SK-N-SH treated with all-trans-retinoic acid at 6 μM for 48 hours (cell line): ENCODE data around the gene ACTC1.

Experiments used
- ATAC-seq: fragments of 200-7000 bp; cut with Tn5 transposase; 3 replicates; pipeline ENCODE4 v1.9.1; 2020; ENCODE audit warnings: mild to moderate bottlenecking, moderate library complexity
- ARNTL ChIP-seq: fragments of 450-650 bp; formaldehyde crosslinking; IDR thresholded peaks from 2 replicates; pipeline ENCODE4 v1.5.0; 2020; ENCODE audit warnings: low read depth, mild to moderate bottlenecking, moderate library complexity, borderline replicate concordance
- BACH2 ChIP-seq: fragments of 250-450 bp; sonication (Bioruptor Pico); IDR thresholded peaks from 2 replicates; pipeline ENCODE4 v1.9.0; 2021; ENCODE audit warnings: mild to moderate bottlenecking, borderline replicate concordance
- CSDC2 ChIP-seq: fragments of 250-450 bp; sonication (Bioruptor Pico); IDR thresholded peaks from 2 replicates; pipeline ENCODE4 v1.5.0; 2020; ENCODE audit warnings: mild to moderate bottlenecking, moderate library complexity
- ESRRG ChIP-seq: fragments of 250-450 bp; sonication (Bioruptor Pico); IDR thresholded peaks from 2 replicates; pipeline ENCODE4 v1.6.1; 2021; ENCODE audit warnings: mild to moderate bottlenecking
- GLIS3 ChIP-seq: fragments of 250-450 bp; sonication (Bioruptor Pico); IDR thresholded peaks from 2 replicates; pipeline ENCODE4 v1.5.0; 2020; ENCODE audit warnings: mild to moderate bottlenecking, moderate library complexity
- OSR1 ChIP-seq: fragments of 250-450 bp; sonication (Bioruptor Pico); IDR thresholded peaks from 2 replicates; pipeline ENCODE4 v1.8.0; 2022; ENCODE audit warnings: moderate library complexity, mild to moderate bottlenecking, inconsistent platforms
- PPARA ChIP-seq: fragments of 250-450 bp; sonication (Bioruptor Pico); IDR thresholded peaks from 2 replicates; pipeline ENCODE4 v1.5.0; 2020; ENCODE audit warnings: mild to moderate bottlenecking, borderline replicate concordance
- RARB ChIP-seq: fragments of 250-450 bp; sonication (Bioruptor Pico); IDR thresholded peaks from 2 replicates; pipeline ENCODE4 v1.8.0; 2021; ENCODE audit warnings: mild to moderate bottlenecking, moderate library complexity
- SNAI2 ChIP-seq: fragments of 250-450 bp; sonication (Bioruptor Pico); IDR thresholded peaks from 2 replicates; pipeline ENCODE4 v1.5.0; 2020; ENCODE audit warnings: mild to moderate bottlenecking, moderate library complexity
- TCF4 ChIP-seq: fragments of 250-450 bp; sonication (Bioruptor Pico); IDR thresholded peaks from 2 replicates; pipeline ENCODE4 v1.8.0; 2021; ENCODE audit warnings: mild to moderate bottlenecking, moderate library complexity, borderline replicate concordance
- TOX ChIP-seq: fragments of 250-450 bp; sonication (Bioruptor Pico); IDR thresholded peaks from 2 replicates; pipeline ENCODE4 v1.8.0; 2021; ENCODE audit warnings: mild to moderate bottlenecking, moderate library complexity, borderline replicate concordance
- ZC3H10 ChIP-seq: fragments of 250-450 bp; sonication (Bioruptor Pico); IDR thresholded peaks from 2 replicates; pipeline ENCODE4 v1.5.1; 2021; ENCODE audit warnings: mild to moderate bottlenecking, moderate library complexity
- ZFP3 ChIP-seq: fragments of 250-450 bp; sonication (Bioruptor Pico); IDR thresholded peaks from 2 replicates; pipeline ENCODE4 v1.5.0; 2020; ENCODE audit warnings: mild to moderate bottlenecking, moderate library complexity
- ZFP30 ChIP-seq: fragments of 450-650 bp; formaldehyde crosslinking; IDR thresholded peaks from 2 replicates; pipeline ENCODE4 v1.5.0; 2022; ENCODE audit warnings: mild to moderate bottlenecking, moderate library complexity
- ZNF565 ChIP-seq: fragments of 450-650 bp; formaldehyde crosslinking; conservative IDR thresholded peaks from 2 replicates; pipeline ENCODE4 v1.5.0; 2020; ENCODE audit warnings: low read depth, mild to moderate bottlenecking, moderate library complexity
- ZNF70 ChIP-seq: fragments of 450-650 bp; formaldehyde crosslinking; IDR thresholded peaks from 2 replicates; pipeline ENCODE4 v1.5.0; 2020; ENCODE audit warnings: mild to moderate bottlenecking, moderate library complexity
- ZNF8 ChIP-seq: fragments of 450-650 bp; formaldehyde crosslinking; IDR thresholded peaks from 2 replicates; pipeline ENCODE4 v1.5.0; 2020; ENCODE audit warnings: mild to moderate bottlenecking, moderate library complexity
- TF ChIP-seq, protein P1 (sequence below): fragments of 250-450 bp; sonication (Bioruptor Pico); IDR thresholded peaks from 2 replicates; pipeline ENCODE4 v1.5.0; 2020; ENCODE audit warnings: mild to moderate bottlenecking, moderate library complexity
- TF ChIP-seq, protein P2 (sequence below): fragments of 250-450 bp; sonication (Bioruptor Pico); IDR thresholded peaks from 2 replicates; pipeline ENCODE4 v1.8.0; 2021; ENCODE audit warnings: low read depth, mild to moderate bottlenecking, moderate library complexity, borderline replicate concordance
- TF ChIP-seq, protein P3 (sequence below): fragments of 250-450 bp; sonication (Bioruptor Pico); IDR thresholded peaks from 2 replicates; pipeline ENCODE4 v1.5.1; 2020; ENCODE audit warnings: low read depth, mild to moderate bottlenecking, moderate library complexity
- TF ChIP-seq, protein P4 (sequence below): fragments of 250-450 bp; sonication (Bioruptor Pico); IDR thresholded peaks from 2 replicates; pipeline ENCODE4 v1.8.0; 2020; ENCODE audit warnings: mild to moderate bottlenecking, moderate library complexity, borderline replicate concordance
- TF ChIP-seq, protein P5 (sequence below): fragments of 250-450 bp; sonication (Bioruptor Pico); IDR thresholded peaks from 2 replicates; pipeline ENCODE4 v1.5.1; 2021; ENCODE audit warnings: mild to moderate bottlenecking, moderate library complexity

Gene ACTC1

DNA sequence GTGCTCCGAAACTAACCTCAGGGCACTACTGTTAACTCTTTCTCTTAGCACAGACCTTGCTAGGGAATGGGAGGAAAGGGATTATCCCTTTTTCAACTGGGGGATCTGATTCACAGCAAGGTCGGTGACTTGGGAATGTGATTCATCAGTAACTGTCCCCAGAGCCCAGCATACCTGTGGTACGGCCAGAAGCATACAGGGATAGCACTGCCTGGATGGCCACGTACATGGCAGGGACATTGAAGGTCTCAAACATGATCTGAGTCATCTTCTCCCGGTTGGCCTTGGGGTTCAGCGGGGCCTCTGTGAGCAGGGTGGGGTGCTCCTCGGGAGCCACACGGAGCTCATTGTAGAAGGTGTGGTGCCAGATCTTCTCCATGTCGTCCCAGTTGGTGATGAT, 2.3 kb downstream of the ACTC1 start (continued):
- TF ChIP-seq, protein P1, sequence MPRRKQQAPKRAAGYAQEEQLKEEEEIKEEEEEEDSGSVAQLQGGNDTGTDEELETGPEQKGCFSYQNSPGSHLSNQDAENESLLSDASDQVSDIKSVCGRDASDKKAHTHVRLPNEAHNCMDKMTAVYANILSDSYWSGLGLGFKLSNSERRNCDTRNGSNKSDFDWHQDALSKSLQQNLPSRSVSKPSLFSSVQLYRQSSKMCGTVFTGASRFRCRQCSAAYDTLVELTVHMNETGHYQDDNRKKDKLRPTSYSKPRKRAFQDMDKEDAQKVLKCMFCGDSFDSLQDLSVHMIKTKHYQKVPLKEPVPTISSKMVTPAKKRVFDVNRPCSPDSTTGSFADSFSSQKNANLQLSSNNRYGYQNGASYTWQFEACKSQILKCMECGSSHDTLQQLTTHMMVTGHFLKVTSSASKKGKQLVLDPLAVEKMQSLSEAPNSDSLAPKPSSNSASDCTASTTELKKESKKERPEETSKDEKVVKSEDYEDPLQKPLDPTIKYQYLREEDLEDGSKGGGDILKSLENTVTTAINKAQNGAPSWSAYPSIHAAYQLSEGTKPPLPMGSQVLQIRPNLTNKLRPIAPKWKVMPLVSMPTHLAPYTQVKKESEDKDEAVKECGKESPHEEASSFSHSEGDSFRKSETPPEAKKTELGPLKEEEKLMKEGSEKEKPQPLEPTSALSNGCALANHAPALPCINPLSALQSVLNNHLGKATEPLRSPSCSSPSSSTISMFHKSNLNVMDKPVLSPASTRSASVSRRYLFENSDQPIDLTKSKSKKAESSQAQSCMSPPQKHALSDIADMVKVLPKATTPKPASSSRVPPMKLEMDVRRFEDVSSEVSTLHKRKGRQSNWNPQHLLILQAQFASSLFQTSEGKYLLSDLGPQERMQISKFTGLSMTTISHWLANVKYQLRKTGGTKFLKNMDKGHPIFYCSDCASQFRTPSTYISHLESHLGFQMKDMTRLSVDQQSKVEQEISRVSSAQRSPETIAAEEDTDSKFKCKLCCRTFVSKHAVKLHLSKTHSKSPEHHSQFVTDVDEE (CRISPR knock-in tag), result no peak
- TF ChIP-seq TCF4 (CRISPR knock-in tag), result no peak
- no peak for TF ChIP-seq ZC3H10 (CRISPR knock-in tag)
- TF ChIP-seq GLIS3 (CRISPR knock-in tag), result no peak
- no peak for TF ChIP-seq OSR1 (CRISPR knock-in tag)
- no peak for TF ChIP-seq CSDC2 (CRISPR knock-in tag)

DNA sequence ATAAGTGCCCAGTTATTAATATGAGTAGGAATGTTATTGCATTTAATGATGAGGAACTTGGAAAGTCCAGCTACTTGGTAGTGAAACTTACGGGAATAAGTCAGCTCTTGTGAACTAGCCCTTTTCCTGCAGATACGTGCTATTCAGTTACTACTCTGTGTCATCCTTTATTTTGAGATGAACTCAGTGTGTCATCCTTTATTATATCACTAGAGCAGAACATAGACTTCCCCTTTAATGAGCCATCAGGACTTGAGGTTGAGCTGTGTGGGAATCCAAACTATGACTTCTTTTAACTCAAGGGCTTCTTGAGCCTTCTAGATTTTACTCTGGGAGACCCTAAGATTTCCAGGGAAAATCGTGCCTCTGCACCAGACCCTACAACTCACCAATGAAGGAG, 3.6 kb downstream of the ACTC1 start:
- TF ChIP-seq ZNF70 (CRISPR knock-in tag) (no peak), TOX (CRISPR knock-in tag) (no peak), ARNTL (CRISPR knock-in tag) (no peak), ESRRG (CRISPR knock-in tag) (no peak), ZNF8 (no peak), ZFP30 (CRISPR knock-in tag) (no peak), OSR1 (CRISPR knock-in tag) (no peak), ZC3H10 (CRISPR knock-in tag) (no peak), ZFP3 (CRISPR knock-in tag) (no peak), PPARA (no peak), CSDC2 (CRISPR knock-in tag) (no peak), TCF4 (CRISPR knock-in tag) (no peak)
- TF ChIP-seq, protein P2, sequence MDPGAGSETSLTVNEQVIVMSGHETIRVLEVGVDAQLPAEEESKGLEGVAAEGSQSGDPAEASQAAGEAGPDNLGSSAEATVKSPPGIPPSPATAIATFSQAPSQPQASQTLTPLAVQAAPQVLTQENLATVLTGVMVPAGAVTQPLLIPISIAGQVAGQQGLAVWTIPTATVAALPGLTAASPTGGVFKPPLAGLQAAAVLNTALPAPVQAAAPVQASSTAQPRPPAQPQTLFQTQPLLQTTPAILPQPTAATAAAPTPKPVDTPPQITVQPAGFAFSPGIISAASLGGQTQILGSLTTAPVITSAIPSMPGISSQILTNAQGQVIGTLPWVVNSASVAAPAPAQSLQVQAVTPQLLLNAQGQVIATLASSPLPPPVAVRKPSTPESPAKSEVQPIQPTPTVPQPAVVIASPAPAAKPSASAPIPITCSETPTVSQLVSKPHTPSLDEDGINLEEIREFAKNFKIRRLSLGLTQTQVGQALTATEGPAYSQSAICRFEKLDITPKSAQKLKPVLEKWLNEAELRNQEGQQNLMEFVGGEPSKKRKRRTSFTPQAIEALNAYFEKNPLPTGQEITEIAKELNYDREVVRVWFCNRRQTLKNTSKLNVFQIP, result no peak
- TF ChIP-seq, protein P3, sequence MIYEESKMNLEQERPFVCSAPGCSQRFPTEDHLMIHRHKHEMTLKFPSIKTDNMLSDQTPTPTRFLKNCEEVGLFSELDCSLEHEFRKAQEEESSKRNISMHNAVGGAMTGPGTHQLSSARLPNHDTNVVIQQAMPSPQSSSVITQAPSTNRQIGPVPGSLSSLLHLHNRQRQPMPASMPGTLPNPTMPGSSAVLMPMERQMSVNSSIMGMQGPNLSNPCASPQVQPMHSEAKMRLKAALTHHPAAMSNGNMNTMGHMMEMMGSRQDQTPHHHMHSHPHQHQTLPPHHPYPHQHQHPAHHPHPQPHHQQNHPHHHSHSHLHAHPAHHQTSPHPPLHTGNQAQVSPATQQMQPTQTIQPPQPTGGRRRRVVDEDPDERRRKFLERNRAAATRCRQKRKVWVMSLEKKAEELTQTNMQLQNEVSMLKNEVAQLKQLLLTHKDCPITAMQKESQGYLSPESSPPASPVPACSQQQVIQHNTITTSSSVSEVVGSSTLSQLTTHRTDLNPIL (CRISPR knock-in tag), result no peak
- TF ChIP-seq, protein P4, sequence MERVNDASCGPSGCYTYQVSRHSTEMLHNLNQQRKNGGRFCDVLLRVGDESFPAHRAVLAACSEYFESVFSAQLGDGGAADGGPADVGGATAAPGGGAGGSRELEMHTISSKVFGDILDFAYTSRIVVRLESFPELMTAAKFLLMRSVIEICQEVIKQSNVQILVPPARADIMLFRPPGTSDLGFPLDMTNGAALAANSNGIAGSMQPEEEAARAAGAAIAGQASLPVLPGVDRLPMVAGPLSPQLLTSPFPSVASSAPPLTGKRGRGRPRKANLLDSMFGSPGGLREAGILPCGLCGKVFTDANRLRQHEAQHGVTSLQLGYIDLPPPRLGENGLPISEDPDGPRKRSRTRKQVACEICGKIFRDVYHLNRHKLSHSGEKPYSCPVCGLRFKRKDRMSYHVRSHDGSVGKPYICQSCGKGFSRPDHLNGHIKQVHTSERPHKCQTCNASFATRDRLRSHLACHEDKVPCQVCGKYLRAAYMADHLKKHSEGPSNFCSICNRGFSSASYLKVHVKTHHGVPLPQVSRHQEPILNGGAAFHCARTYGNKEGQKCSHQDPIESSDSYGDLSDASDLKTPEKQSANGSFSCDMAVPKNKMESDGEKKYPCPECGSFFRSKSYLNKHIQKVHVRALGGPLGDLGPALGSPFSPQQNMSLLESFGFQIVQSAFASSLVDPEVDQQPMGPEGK (CRISPR knock-in tag), result no peak
- TF ChIP-seq, protein P1 (CRISPR knock-in tag), result no peak
- no peak for ATAC-seq

GRCh38 chr15:34790121-34790520, 5.2 kb downstream of the ACTC1 start:
- no peak for ATAC-seq
- no peak for TF ChIP-seq ZFP3 (CRISPR knock-in tag)
- TF ChIP-seq CSDC2 (CRISPR knock-in tag), result no peak
- no peak for TF ChIP-seq BACH2
- TF ChIP-seq, protein P5, sequence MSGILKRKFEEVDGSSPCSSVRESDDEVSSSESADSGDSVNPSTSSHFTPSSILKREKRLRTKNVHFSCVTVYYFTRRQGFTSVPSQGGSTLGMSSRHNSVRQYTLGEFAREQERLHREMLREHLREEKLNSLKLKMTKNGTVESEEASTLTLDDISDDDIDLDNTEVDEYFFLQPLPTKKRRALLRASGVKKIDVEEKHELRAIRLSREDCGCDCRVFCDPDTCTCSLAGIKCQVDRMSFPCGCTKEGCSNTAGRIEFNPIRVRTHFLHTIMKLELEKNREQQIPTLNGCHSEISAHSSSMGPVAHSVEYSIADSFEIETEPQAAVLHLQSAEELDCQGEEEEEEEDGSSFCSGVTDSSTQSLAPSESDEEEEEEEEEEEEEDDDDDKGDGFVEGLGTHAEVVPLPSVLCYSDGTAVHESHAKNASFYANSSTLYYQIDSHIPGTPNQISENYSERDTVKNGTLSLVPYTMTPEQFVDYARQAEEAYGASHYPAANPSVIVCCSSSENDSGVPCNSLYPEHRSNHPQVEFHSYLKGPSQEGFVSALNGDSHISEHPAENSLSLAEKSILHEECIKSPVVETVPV (CRISPR knock-in tag), result no peak
- TF ChIP-seq ZNF8, result no peak
- TF ChIP-seq, protein P2, result no peak
- TF ChIP-seq RARB (CRISPR knock-in tag), result no peak
- TF ChIP-seq ESRRG (CRISPR knock-in tag), result no peak
- no peak for TF ChIP-seq ZNF565 (CRISPR knock-in tag)
- no peak for TF ChIP-seq PPARA
- TF ChIP-seq OSR1 (CRISPR knock-in tag), result no peak
- no peak for TF ChIP-seq GLIS3 (CRISPR knock-in tag)
- no peak for TF ChIP-seq ZC3H10 (CRISPR knock-in tag)
- no peak for TF ChIP-seq ARNTL (CRISPR knock-in tag)
- no peak for TF ChIP-seq SNAI2
